ENCODE results near the gene NFKBIZ.

NFKBIZ gene

GRCh38 chr3:101888653-101889052 lies 39.3 kb downstream of the NFKBIZ start:
- Histone ChIP-seq H3K9me3 (ENCODE audit: control insufficient read depth in 5 of 5, low read length in 5 of 5) (no peaks in the 10 kb centered on the region), H3K4me1 (ENCODE audit: control insufficient read depth in 5 of 5, insufficient read depth in 5 of 5, low read length in 5 of 5) (peaks cover 0 to 16% (median 4%) of the 10 kb centered on the region in 5 donors), H3K27ac (ENCODE audit: low read depth, low read length) (no peak overlapping the region), H3K9ac (ENCODE audit: low read length in 5 of 5) (no peak overlapping the region), H3K4me3 (ENCODE audit: low read depth in 1 of 5, low read length in 5 of 5) (no peak overlapping the region), H3K36me3 (ENCODE audit: control insufficient read depth in 5 of 5, insufficient read depth in 5 of 5, low read length in 5 of 5) (no peaks in the 10 kb centered on the region), H3K27me3 (ENCODE audit: control insufficient read depth in 5 of 5, insufficient read depth in 4 of 5, low read length in 5 of 5) (no peaks in the 10 kb centered on the region)

DNA sequence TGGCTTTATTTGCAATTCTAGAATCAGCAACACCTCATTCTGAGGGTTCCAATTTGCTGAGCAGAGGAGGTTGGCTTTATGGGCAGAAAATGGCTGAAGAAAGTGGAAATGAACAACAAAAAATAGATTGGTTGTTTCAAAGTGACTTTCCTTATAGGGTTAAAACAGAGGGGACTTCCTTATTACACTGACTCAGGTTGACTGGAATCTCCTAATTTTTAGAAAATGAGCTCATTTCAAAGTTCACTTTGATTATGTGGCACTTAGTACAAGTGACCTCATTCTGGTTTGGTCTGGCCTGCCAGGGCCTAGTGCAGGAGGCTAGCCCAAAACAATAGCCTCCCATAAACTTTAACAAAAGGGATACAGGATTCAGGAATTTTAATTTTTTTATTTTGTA lies 41.4 kb downstream of the NFKBIZ start:
- Histone ChIP-seq H3K4me3 (ENCODE audit: low read depth in 1 of 5, low read length in 5 of 5) (no peak overlapping the region), H3K4me1 (ENCODE audit: control insufficient read depth in 5 of 5, insufficient read depth in 5 of 5, low read length in 5 of 5) (peaks cover 0 to 16% (median 4%) of the 10 kb centered on the region in 5 donors), H3K9ac (ENCODE audit: low read length in 5 of 5) (no peak overlapping the region), H3K36me3 (ENCODE audit: control insufficient read depth in 5 of 5, insufficient read depth in 5 of 5, low read length in 5 of 5) (peaks cover 0 to 3% (median 0%) of the 10 kb centered on the region in 5 donors), H3K27me3 (ENCODE audit: control insufficient read depth in 5 of 5, insufficient read depth in 4 of 5, low read length in 5 of 5) (no peaks in the 10 kb centered on the region), H3K27ac (ENCODE audit: low read depth, low read length) (no peak overlapping the region), H3K9me3 (ENCODE audit: control insufficient read depth in 5 of 5, low read length in 5 of 5) (no peaks in the 10 kb centered on the region)

- Histone ChIP-seq H3K9ac (ENCODE audit: low read length in 5 of 5) (no peak overlapping the region), H3K9me3 (ENCODE audit: control insufficient read depth in 5 of 5, low read length in 5 of 5) (no peaks in the 10 kb centered on the region), H3K27me3 (ENCODE audit: control insufficient read depth in 5 of 5, insufficient read depth in 4 of 5, low read length in 5 of 5) (no peaks in the 10 kb centered on the region), H3K4me3 (ENCODE audit: low read depth in 1 of 5, low read length in 5 of 5) (no peak overlapping the region), H3K36me3 (ENCODE audit: control insufficient read depth in 5 of 5, insufficient read depth in 5 of 5, low read length in 5 of 5) (peaks cover 0 to 3% (median 0%) of the 10 kb centered on the region in 5 donors), H3K4me1 (ENCODE audit: control insufficient read depth in 5 of 5, insufficient read depth in 5 of 5, low read length in 5 of 5) (peaks cover 0 to 13% (median 4%) of the 10 kb centered on the region in 5 donors), H3K27ac (ENCODE audit: low read depth, low read length) (no peak overlapping the region)
Measured at GRCh38 chr3:101892648-101893047, 43.3 kb downstream of the NFKBIZ start.

DNA sequence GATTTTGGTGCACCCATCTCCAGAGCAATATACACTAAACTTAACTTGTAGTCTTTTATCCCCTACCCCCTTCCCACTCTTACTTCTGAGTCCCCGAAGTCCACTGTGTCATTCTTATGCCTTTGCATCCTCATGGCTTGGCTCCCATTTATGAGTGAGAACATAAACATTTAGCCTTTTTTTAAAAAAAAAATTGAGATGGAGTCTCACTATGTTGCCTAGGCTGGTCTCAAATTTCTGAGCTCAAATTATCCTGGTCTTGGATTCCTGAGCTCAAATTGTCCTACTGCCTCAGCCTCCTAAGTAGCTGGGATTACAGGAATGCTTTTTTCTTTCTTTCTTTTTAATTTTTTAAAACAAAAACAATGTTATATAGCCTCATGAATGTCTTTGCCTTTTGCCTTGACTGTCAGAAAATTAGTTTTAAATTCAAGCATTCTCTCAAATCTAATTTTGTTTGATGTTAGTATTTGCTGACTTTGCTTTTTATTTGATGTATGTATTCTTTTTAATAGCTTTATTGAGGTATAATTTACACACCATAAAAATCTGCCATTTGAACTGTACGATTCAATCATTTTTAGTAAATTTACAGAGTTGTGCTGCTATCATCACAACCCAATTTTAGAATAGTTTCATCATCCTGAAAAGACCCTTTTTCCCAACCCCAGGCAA lies 46.9 kb downstream of the NFKBIZ start:
- Histone ChIP-seq H3K36me3 (ENCODE audit: control insufficient read depth in 5 of 5, insufficient read depth in 5 of 5, low read length in 5 of 5) (peaks cover 0 to 3% (median 0%) of the 10 kb centered on the region in 5 donors), H3K27ac (ENCODE audit: low read depth, low read length) (no peak overlapping the region), H3K9ac (ENCODE audit: low read length in 5 of 5) (no peak overlapping the region), H3K9me3 (ENCODE audit: control insufficient read depth in 5 of 5, low read length in 5 of 5) (no peaks in the 10 kb centered on the region), H3K27me3 (ENCODE audit: control insufficient read depth in 5 of 5, insufficient read depth in 4 of 5, low read length in 5 of 5) (no peaks in the 10 kb centered on the region), H3K4me1 (ENCODE audit: control insufficient read depth in 5 of 5, insufficient read depth in 5 of 5, low read length in 5 of 5) (no peaks in the 10 kb centered on the region), H3K4me3 (ENCODE audit: low read depth in 1 of 5, low read length in 5 of 5) (no peak overlapping the region)

DNA sequence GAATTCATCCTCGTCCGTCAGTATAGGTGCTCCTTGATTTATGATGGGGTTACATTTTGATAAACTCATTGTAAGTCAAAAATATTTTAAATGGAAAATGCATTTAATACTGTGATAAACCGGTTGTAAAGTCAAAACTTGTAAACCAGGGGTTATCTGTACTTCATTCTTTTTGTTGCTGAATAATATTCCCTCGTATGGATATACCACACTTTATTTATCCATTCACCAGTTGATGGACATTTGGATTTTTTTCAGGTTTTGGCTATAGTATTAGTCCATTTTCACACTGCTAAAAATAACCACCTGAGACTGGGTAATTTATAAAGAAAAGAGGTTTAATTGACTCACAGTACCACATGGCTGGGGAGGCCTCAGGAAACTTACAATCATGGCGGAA lies 47.7 kb downstream of the NFKBIZ start:
- Histone ChIP-seq H3K27me3 (ENCODE audit: control insufficient read depth in 5 of 5, insufficient read depth in 4 of 5, low read length in 5 of 5) (no peaks in the 10 kb centered on the region), H3K9me3 (ENCODE audit: control insufficient read depth in 5 of 5, low read length in 5 of 5) (no peaks in the 10 kb centered on the region)

GRCh38 chr3:101898039-101898438 lies 48.7 kb downstream of the NFKBIZ start:
- Histone ChIP-seq H3K4me3 (ENCODE audit: low read depth in 1 of 5, low read length in 5 of 5) (no peak overlapping the region), H3K9me3 (ENCODE audit: control insufficient read depth in 5 of 5, low read length in 5 of 5) (no peaks in the 10 kb centered on the region), H3K36me3 (ENCODE audit: control insufficient read depth in 5 of 5, insufficient read depth in 5 of 5, low read length in 5 of 5) (peaks cover 0 to 3% (median 0%) of the 10 kb centered on the region in 5 donors), H3K9ac (ENCODE audit: low read length in 5 of 5) (no peak overlapping the region), H3K27me3 (ENCODE audit: control insufficient read depth in 5 of 5, insufficient read depth in 4 of 5, low read length in 5 of 5) (no peaks in the 10 kb centered on the region), H3K27ac (ENCODE audit: low read depth, low read length) (no peak overlapping the region), H3K4me1 (ENCODE audit: control insufficient read depth in 5 of 5, insufficient read depth in 5 of 5, low read length in 5 of 5) (no peaks in the 10 kb centered on the region)

More for the DNA sequence above, 47.7 kb downstream of the NFKBIZ start:
- H3K9ac ChIP-seq (ENCODE audit: low read length in 5 of 5), result no peak overlapping the region
- H3K4me3 ChIP-seq (ENCODE audit: low read depth in 1 of 5, low read length in 5 of 5), result no peak overlapping the region
- peaks cover 0 to 3% (median 0%) of the 10 kb centered on the region in 5 donors for H3K36me3 ChIP-seq (ENCODE audit: control insufficient read depth in 5 of 5, insufficient read depth in 5 of 5, low read length in 5 of 5)
- no peaks in the 10 kb centered on the region for H3K4me1 ChIP-seq (ENCODE audit: control insufficient read depth in 5 of 5, insufficient read depth in 5 of 5, low read length in 5 of 5)
- no peak overlapping the region for H3K27ac ChIP-seq (ENCODE audit: low read depth, low read length)

DNA sequence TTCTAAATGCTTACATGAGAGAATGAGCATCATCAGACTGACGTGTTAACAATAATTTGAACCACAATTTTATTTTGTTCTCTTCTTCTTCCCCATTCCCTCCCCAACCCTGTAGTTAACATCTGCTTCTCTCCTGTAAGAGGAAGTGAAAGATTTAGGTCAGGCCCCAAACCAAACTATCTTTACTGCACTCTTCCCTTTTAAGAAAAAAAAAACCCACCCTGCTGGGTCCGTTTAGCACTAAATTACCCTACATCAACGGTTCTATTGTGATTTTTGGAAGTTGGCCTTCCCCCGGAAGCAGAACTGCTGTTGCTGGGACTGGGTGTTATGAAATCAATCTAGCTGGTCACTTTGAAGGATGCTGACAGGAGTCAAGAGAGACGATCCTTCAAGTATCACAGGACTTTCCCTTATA lies 49.4 kb downstream of the NFKBIZ start:
- H3K9ac ChIP-seq (ENCODE audit: low read length in 5 of 5), result no peak overlapping the region
- H3K36me3 ChIP-seq (ENCODE audit: control insufficient read depth in 5 of 5, insufficient read depth in 5 of 5, low read length in 5 of 5), result peaks cover 0 to 3% (median 0%) of the 10 kb centered on the region in 5 donors
- no peaks in the 10 kb centered on the region for H3K9me3 ChIP-seq (ENCODE audit: control insufficient read depth in 5 of 5, low read length in 5 of 5)
- H3K4me3 ChIP-seq (ENCODE audit: low read depth in 1 of 5, low read length in 5 of 5), result no peak overlapping the region
- H3K4me1 ChIP-seq (ENCODE audit: control insufficient read depth in 5 of 5, insufficient read depth in 5 of 5, low read length in 5 of 5), result no peaks in the 10 kb centered on the region
- H3K27me3 ChIP-seq (ENCODE audit: control insufficient read depth in 5 of 5, insufficient read depth in 4 of 5, low read length in 5 of 5), result no peaks in the 10 kb centered on the region
- H3K27ac ChIP-seq (ENCODE audit: low read depth, low read length), result no peak overlapping the region

- Histone ChIP-seq H3K36me3 (ENCODE audit: control insufficient read depth in 5 of 5, insufficient read depth in 5 of 5, low read length in 5 of 5) (no peaks in the 10 kb centered on the region), H3K9me3 (ENCODE audit: control insufficient read depth in 5 of 5, low read length in 5 of 5) (no peaks in the 10 kb centered on the region), H3K4me3 (ENCODE audit: low read depth in 1 of 5, low read length in 5 of 5) (no peak overlapping the region), H3K9ac (ENCODE audit: low read length in 5 of 5) (no peak overlapping the region), H3K27ac (ENCODE audit: low read depth, low read length) (no peak overlapping the region), H3K4me1 (ENCODE audit: control insufficient read depth in 5 of 5, insufficient read depth in 5 of 5, low read length in 5 of 5) (no peaks in the 10 kb centered on the region), H3K27me3 (ENCODE audit: control insufficient read depth in 5 of 5, insufficient read depth in 4 of 5, low read length in 5 of 5) (no peaks in the 10 kb centered on the region)
Measured at GRCh38 chr3:101900316-101900715, 51.0 kb downstream of the NFKBIZ start.

GRCh38 chr3:101900736-101901135 lies 51.4 kb downstream of the NFKBIZ start:
- H3K27ac ChIP-seq (ENCODE audit: low read depth, low read length), result no peak overlapping the region
- no peaks in the 10 kb centered on the region for H3K9me3 ChIP-seq (ENCODE audit: control insufficient read depth in 5 of 5, low read length in 5 of 5)
- no peak overlapping the region for H3K4me3 ChIP-seq (ENCODE audit: low read depth in 1 of 5, low read length in 5 of 5)
- H3K9ac ChIP-seq (ENCODE audit: low read length in 5 of 5), result no peak overlapping the region
- no peaks in the 10 kb centered on the region for H3K27me3 ChIP-seq (ENCODE audit: control insufficient read depth in 5 of 5, insufficient read depth in 4 of 5, low read length in 5 of 5)
- H3K4me1 ChIP-seq (ENCODE audit: control insufficient read depth in 5 of 5, insufficient read depth in 5 of 5, low read length in 5 of 5), result no peaks in the 10 kb centered on the region
- H3K36me3 ChIP-seq (ENCODE audit: control insufficient read depth in 5 of 5, insufficient read depth in 5 of 5, low read length in 5 of 5), result no peaks in the 10 kb centered on the region

- Histone ChIP-seq H3K9ac (ENCODE audit: low read length in 5 of 5) (no peak overlapping the region), H3K9me3 (ENCODE audit: control insufficient read depth in 5 of 5, low read length in 5 of 5) (no peaks in the 10 kb centered on the region), H3K36me3 (ENCODE audit: control insufficient read depth in 5 of 5, insufficient read depth in 5 of 5, low read length in 5 of 5) (no peaks in the 10 kb centered on the region), H3K27ac (ENCODE audit: low read depth, low read length) (no peak overlapping the region), H3K4me1 (ENCODE audit: control insufficient read depth in 5 of 5, insufficient read depth in 5 of 5, low read length in 5 of 5) (no peaks in the 10 kb centered on the region), H3K27me3 (ENCODE audit: control insufficient read depth in 5 of 5, insufficient read depth in 4 of 5, low read length in 5 of 5) (no peaks in the 10 kb centered on the region), H3K4me3 (ENCODE audit: low read depth in 1 of 5, low read length in 5 of 5) (no peak overlapping the region)
Measured at GRCh38 chr3:101902041-101902440, 52.7 kb downstream of the NFKBIZ start.

Measured in subcutaneous abdominal adipose tissue (tissue), 5 donors.